Non-pigmented ciliary epithelial cell (primary cell): Measurements from ENCODE around the gene GATAD2A.
"Not testable (repeated sequence)": the region's sequence is repeated elsewhere in the genome, so short reads cannot be mapped to it uniquely, and the experiment has no call there.

Experiments
- DNase-seq: peaks from one replicate; pipeline ENCODE4 v3.0.0-alpha.2; 2010; ENCODE audit warnings: low read depth

Gene GATAD2A

DNA sequence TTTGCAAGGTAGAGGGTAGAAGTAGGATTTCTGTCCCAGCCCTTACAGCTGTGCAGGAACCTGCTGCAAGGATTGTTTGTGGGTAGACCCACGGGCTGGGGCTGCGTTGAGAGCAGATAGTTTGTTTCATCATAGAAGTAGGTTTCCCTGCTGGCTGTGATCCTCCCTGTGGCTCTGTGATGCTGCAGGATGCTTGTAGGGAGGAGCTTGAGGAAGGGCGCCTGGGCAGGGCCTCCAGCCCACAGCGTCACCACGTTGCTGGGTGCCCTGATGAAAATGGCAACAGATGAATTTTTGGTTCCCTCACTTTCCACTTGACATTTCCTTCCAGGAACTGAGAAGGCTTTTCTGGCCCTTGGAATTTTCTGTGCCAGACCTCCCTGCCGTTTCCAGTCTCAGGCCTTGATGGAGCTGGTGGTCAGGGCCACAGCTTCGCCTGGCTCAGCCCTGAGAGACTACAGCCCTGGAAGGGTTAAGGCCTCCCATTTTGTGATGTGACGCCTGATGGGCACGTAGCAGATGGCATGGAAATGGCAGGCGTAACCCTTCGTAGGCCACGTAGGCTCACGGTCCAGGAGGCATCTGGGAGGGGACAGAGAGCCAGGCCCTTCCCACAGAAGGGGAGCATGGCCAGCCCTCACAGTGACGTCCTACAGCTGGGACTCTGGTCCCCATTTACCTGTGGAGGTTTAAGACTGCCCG lies 42.2 kb downstream of the GATAD2A start:
- DNase-seq = no peak

GRCh38 chr19:19448238-19448544 lies 42.7 kb downstream of the GATAD2A start:
- no peak for DNase-seq

DNA sequence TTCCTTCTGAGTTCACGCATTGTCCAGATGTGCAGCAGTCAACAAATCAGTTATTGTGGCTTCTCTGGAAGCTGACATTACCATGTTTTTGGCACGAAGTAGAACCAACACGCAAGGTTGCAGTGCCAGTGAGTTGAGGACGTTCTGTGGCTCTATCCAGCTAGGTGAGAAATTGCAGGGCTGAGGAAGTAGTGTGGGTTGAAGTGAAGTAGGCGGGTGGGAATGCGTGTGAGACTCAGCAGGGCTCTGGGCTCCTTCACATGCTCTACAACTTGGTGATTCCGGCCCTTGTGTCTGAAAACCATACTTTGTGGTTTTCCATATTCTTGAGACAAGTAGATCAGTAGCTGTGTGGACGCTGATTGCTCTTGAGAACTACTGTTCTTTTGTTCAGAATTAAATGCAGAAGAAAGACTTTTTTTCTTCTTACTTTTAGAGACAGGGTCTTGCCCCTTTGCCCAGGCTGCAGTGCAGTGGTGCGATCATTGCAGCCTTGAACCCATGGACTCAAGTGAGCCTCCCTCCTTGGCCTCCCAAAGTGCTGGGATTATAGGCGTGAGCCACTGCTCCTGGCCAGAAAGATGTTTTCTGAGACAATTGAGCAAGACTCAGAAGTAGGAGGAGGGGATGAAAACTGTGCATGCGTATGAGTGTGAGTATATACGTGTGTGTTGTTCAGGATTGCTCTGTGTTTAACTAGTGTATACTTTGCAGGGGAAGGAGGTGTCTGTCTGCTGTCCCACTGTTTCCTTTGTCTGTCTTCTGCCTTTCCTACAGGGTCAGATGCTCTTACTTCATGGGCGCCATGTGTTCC lies 46.2 kb downstream of the GATAD2A start:
- no peak for DNase-seq

- no peak for DNase-seq
Observed at GRCh38 chr19:19452243-19453124, 47.0 kb downstream of the GATAD2A start.

- no peak for DNase-seq
Observed at GRCh38 chr19:19453125-19453454, 47.6 kb downstream of the GATAD2A start.

- not testable (repeated sequence) for DNase-seq
Observed at GRCh38 chr19:19455166-19455919, 49.9 kb downstream of the GATAD2A start.

GRCh38 chr19:19457671-19458070 lies 52.2 kb downstream of the GATAD2A start:
- DNase-seq = no peak

DNA sequence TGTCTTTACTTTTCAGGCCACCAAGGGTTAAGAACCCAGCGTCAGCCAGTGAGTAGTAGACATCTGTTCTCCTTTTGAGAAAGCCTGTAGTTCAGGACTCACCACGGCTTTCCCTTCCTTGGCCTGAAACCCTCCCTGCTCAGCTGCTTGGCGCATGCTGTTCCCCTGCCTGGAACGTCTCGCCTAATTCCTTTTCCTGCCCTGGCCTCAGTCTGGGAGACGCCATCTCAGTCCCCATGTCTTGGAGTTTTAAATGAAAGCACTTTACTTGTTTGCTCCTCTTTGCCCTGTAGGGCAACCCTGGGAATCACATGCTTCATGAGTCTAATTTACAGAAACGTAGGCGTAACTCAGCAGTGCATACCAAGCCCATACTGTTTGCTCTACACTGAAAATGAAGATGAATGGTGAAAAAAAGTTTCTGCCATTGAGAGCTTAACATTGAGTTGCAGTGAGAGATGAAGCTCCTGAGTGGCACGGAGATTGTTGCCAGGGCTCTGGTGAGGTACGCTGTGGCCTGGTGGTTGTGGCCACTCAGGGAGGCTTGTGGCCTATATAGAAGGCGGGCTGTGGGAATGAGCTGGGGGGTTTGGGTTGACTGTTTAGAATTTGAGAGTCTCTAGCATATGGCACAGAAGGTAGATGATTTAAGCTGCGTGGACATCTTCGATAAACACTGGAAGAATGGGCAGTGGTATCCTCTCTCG lies 52.8 kb downstream of the GATAD2A start:
- no peak for DNase-seq

GRCh38 chr19:19459073-19459472 lies 53.6 kb downstream of the GATAD2A start:
- no peak for DNase-seq

- no peak for DNase-seq
Observed at GRCh38 chr19:19459707-19460251, 54.3 kb downstream of the GATAD2A start.

GRCh38 chr19:19460258-19460731 lies 54.8 kb downstream of the GATAD2A start:
- no peak for DNase-seq

DNA sequence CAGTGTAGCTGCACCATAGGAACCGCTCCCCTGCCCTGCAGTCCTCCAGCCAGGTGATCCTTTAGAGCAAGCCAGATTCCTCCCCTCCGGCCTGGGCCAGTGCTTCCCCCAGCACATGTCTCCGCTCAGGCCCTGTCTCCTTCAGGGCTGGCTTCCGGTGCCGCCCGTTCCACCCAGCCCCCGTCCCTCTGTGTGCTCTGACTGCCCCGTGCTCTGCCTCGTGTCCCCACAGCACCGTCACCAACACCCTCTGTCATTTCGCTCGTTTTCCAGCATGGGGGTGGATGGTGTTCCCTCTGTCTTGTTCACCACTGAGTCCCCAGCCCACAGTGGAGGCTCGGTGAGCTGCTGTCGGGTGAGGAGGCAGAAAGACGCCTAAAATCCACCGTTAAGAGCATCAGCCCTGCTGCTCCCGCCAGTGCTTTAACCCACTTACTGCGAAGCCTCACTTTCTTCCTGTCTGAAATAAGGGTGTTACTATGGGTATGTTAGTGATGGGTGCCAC lies 55.3 kb downstream of the GATAD2A start:
- no peak for DNase-seq

DNA sequence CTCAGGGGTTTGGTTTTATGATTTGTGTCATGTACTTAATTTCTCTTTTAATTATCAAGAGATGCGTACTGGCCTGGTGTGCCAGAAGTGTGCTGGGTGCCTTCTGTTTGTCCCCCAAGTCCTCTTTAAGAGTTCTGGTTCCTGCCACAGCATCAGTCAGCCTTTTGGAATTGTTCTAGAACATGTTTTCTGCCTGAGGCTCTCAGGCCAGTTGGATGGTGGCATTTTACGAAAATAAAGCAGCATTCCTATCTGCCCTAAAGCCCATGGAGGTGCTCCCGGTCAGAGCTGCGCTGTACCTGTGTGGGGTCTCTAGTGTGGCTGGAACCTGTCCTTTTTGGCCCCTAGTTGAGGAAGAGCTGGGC lies 55.8 kb downstream of the GATAD2A start:
- no peak for DNase-seq

DNA sequence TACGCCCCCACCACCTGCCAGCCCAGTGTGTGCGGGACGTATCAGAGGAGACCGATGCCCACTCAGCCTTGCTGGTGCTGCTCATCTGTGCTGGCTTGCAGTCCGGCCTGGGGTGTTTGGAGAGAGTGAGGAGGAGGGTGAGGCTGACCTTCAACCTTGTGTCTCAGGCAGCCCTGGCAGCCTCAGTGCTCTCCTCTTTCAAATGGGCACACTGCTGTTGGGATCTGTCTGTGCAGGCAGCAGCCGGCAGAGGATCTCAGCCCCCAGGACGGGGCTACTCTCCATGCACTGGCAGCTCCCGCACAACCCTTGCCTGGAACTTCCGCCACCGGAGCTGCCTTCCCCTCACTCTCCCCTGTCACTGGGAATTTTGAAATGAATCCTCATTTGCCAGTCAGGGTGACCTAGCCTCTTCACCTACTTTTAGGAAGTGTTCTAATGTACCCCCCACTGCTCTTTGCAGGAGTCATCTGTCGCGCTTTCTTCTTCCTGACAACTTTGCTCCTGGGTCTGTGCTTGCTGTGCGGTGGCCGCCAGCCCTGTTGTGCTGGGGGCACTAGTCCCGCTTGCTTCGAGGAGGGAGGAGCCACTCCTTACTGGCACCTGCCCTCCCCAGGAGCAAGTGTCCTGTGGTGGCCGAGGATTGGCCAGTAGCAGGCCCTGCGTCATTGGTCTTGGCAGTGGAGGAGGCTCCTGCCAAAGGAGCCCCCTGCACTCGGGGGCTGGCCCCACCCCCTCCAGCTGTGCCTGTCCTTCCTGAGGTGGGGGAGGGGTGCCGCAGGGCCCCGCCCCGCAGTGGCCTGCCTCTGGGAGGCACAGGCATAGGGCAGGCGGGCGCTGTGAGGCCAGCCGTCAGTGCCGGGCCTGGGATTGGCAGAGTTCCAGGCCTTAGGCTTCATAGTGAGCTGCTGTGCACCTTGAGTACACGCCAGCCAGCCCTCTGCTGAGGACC lies 56.5 kb downstream of the GATAD2A start:
- no peak for DNase-seq

DNA sequence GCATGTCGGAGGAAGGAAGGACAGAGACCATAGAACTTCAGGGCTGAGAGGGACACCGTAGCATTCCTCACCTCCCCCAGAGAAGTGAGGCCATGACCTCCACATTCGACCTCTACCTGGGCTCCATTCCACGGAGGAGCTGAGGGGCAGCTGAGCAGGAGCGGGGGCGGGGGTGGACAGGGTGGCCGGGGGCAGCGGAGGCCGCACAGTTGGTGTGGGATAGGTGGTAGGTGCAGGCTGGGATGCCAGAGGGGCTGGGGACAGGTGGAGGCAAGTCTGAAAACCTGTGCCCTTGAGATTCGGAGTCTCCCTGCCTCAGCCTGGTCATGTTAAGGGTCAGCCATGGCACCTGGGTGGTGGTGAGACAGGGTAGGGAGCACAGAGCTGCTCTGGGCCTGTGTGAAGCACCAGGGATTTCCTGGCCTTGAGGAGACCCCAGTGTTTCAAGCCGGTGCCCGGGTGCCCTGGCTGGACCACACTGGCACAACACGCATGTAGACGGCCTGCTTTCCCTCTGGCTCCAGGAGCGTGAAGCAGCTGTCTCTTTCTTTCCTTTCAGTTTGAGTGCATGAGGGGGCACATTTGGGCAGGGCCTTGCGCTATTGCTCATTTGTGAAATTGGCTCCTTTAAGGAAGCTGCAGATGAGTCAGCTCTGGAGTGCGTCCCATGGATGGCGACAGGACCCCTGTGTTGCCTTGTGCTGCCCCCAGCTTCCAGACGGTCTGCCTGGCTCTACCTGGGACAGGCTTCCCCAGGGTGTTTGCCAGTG lies 58.1 kb downstream of the GATAD2A start:
- DNase-seq = no peak

DNA sequence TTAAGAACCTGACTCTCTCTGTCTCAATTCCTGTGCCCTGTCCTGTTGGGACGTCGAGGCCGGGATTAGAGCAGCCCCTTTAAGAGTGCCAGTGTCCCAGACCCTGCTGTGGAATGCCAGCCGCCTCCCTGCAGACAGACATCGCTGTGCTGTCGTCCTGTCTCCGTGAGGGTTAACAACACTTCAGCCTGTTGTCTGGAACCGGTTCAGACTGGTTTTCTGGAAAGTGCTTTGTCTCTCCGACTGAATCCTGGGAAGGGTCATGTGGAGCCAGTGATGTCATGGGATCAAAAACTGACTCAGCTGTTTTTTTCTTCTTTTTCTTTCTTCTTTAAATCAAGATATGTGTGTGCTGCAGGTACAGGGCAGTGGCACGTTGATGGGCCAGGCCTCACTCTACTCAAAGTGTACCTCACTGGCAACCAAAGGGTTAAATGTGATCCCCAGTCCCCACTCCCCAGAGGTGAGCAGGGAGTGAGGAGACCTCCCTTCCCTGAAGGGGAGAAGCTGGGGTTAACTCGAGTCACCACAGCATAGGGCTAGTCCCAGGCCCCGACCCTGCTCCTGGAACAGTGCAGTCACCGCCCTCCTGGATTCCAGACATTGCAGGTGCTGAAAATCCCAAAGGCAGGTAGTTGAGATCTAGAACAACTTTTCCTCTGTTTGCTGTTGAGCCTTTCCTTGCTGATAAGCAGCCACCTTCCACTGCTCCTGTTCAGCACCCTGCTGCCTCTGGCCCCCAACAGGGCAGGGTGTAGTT lies 59.0 kb downstream of the GATAD2A start:
- peak; percentile 55 for DNase-seq

DNA sequence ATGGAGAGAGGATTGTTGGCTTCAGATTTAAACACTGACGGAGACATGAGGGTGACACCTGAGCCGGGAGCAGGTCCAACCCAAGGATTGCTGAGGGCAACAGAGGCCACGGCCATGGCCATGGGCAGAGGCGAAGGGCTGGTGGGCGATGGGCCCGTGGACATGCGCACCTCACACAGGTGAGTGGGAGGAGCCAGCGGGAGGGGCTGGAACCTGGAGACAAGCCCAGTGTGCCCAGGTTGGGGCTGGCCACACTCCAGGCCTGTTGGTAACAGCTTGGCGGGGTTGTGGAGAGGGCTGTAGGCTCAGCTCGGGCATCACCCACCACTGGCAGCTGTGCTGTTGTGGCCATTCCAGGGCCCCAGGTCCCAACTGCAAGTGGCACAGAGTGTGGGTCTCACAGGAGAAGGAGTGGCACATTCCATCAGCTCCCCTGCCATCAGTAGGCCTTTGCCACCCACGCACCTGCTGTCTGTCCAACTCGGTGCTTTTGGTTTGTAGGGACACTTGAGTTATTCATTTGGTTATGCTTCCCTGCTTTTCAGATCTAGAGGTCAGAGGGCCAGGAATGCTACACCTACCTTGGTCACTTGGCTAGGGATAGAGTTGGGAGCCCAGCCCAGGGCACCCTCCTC lies 60.1 kb downstream of the GATAD2A start:
- no peak for DNase-seq

GRCh38 chr19:19466201-19466600 lies 60.7 kb downstream of the GATAD2A start:
- no peak for DNase-seq
